ENCODE data around the gene ELOVL3.
"Not testable (repeated sequence)": the region's sequence is repeated elsewhere in the genome, so short reads cannot be mapped to it uniquely, and the experiment has no call there.

ELOVL3 gene

DNA sequence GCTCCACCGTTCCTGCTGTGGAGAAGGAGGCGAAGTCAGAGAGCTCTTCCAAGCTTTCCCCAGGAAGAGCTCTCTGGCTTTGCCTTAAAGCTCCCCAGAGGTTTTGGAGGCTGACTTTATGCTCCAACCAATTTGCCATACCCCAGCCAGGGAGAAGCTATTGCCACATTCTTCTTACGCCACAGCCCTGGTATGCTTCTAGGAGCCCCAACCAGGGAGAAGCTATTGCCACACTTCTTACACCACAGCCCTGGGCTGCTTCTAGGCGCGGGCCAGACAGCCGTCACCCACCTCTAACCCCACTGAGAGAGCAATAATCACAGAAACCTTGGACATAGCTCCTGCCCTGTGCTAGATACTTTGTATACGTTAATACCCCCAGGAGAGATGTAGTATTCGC, 951 bp downstream of the ELOVL3 start:
- no peak for DNase-seq

DNA sequence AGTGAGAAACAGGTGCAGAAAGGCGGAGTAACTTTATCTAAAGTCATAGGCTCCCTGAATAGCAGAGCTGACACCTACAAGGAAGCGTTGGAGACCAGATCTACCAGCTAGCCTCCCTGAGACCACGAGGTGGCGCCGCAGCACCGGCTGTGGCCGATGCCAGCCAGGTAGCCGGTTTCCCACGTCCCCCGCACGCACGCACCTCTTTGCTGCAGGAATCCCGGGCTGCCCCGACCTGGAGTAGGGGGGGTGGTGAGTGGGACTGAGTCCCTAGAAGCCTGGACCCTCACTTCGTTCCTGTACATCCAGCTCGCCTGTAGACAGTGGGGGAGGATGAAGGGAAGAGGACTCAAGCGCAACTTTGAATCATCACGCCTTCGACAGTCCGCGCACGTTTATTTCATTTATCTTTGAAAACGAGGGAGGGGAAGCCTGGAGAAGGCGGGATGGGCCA, 3.7 kb downstream of the ELOVL3 start:
- peak; percentile 80 for DNase-seq

DNA sequence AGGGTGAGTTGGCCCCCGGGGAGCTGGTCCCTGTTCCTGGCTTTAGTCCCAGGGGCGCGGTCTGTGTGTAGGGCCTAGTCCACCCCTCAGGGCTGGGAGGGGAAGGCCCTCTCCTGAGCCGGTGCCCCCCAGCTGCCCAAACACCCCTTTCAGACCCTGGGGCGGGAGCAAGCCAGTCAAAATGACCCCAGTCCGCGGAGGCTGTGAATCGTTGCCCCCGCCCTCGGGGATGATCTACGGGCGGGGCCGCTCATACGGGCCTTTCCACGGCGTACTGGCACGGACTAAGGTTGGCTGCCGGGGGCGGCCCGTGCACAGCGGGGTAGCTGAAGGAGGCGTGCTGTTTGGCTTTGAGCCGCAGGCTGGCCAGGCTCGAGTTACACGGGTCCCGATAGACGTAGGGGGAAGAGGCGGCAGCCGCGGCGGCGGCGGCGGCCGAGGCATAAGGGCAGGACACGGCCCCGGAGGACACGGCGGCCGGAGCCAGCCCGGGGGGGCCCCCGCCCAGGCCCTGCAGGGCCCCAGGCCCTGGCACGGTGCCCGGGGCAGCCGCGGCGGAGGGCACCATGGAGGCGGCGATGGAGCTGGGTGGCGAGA, 4.3 kb downstream of the ELOVL3 start:
- no peak for DNase-seq

DNA sequence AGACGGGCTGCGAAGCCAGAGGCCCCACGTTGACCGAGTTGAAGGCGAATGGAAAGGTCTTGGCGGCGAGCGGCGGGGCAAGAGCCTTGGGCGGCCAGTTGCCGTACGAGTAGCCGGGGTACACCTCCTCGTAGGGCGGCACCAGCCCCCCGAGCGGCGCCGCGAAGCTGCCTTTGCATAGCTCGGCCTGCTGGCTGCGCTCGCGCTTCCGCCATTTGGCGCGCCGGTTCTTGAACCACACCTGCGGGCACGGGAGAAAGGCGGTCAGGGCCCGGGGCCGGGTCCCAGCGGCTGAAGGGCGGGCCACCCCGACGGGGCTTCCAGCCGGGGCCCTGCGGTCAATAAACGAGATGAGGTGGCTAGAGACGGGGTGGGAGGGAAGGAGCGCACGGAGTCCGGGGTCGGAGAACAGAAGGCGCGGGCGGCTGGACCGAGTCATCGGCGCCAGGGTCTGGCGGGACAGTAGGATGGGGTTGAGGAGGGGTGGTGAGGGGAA, 4.8 kb downstream of the ELOVL3 start:
- peak; percentile 16 for DNase-seq

GRCh38 chr10:102231357-102232318, 5.5 kb downstream of the ELOVL3 start:
- peak; percentile 61 for DNase-seq

DNA sequence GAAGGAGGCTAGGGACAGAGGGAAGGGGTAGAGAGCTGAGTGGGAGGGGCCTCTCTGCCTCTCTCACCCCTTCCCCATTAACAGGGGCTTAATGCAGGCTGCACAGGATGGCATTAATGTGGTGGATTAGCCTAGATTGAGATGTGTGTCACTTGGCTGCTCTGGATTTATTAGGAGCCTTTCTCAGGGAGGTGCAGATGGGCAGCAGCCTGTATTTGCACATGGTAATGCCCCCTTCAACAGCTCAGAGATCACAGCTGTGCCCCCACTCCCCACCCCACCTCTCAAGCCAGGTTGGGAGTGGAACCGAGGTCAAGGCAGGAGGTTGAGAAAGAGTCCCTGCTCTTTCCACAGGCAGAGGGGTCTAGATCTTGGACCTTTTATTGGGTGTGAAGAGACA, 7.9 kb downstream of the ELOVL3 start:
- no peak for DNase-seq

GRCh38 chr10:102234888-102235597, 8.9 kb downstream of the ELOVL3 start:
- DNase-seq, result no peak

- no peak for DNase-seq
Observed at GRCh38 chr10:102235598-102235920, 9.5 kb downstream of the ELOVL3 start.

DNA sequence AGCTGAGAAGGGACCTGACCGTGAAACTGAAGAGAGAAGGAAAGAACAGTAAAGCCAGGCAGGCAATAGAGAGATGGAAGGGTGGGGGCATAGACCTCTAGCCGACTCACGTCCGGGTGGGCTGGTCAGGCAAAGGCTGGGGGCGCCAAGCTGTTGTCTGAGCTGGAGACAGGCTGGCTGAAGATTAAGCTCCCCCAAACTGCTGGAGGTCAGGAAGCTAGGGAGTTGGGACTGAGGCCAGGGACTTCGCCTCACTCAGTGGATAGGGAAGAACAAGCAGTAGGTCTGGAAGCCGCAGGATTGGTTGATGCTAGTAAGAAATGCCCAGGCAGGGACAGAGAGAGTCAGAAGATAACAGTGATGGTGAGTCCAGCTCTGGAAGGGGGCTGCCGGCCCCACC, 9.9 kb downstream of the ELOVL3 start:
- no peak for DNase-seq

- DNase-seq, result no peak
Observed at GRCh38 chr10:102237711-102238252, 11.7 kb downstream of the ELOVL3 start.

DNA sequence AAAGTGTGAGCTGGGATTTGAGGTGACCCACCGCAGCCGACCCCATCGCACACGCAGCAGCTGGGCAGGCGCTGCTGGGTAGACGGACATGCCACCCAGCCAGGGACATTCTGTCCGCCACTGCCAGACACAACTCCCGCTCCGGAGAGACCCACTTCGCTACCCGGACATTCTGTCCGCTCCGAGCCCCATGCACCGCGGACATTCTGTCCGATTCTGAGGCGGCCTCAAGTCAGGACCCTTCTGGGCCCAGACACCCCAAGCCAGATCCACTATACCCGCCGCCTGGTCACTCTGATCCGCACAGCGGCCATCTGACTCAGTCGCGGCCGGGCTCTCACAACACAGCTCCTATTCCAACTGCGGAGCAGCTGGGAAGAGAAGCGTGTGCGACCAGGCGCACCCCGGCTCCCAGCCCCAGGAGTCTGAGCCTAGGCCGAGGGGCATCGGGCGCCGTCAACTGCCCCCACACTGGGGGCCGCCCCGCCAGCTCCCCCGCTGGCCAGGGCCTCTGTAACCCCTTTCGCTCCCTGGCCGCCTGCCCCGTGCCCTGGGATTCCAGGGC, 14.4 kb downstream of the ELOVL3 start:
- DNase-seq, result no peak

DNA sequence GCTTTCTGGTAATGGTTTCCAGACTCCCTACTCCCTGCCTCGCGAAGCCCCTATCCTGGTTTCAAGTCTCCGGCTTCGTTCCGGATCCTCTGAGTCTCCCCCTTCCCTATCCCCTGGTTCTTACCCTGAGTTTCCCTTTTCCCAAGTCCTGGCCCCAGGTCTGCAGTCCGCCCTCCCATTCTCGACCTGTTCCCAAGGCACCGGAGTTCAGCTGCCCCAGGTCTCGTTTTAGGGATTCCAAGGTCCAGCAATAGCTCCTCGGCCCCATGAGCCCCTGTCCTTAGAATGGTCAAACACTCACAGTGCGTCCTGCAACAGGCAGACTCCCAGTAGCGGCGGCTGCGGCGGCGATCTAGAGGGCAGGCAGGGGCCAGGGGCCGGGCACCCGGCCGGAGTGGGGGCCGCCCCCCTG, 14.9 kb downstream of the ELOVL3 start:
- no peak for DNase-seq

DNA sequence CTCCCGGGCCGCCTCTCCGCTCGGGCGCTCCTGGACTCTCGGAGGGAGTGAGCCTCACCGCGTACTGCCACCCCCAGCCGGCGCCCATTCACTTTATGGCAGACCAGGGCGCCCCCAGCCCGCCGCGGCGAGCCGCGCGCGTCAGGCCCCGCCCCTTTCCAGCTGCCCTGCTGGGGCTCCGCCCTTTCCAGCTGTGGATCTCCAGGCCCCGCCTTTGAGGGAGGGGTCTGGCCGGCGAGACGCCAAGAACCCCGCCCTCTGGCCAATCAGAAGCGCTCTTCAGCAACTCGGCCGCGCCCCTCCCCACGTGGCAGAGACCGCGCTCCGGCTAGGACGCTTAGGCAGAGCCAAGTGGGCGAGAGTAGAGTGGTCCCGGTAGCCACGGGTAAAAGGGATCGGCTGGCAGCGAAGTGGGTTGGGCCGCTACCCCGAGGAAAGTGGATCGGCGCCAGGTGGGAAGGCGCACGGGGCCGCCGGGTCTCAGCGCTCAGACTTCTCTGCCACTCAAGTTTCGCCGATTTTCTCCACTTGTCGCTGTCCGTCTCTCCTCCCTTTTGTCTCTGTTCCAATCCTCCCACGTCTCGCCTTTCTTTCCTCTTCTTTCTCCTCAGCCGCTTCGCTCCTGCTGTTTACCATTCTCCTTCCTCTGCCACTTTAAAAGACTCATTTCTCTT, 15.5 kb downstream of the ELOVL3 start, which contains the start of gene PITX3:
Gene PITX3, minus strand, starts transcription at position 69 of the 674 bp plus-strand sequence. CDS start 9,432 bp downstream, outside the sequence.
- peak; percentile 80 for DNase-seq

DNA sequence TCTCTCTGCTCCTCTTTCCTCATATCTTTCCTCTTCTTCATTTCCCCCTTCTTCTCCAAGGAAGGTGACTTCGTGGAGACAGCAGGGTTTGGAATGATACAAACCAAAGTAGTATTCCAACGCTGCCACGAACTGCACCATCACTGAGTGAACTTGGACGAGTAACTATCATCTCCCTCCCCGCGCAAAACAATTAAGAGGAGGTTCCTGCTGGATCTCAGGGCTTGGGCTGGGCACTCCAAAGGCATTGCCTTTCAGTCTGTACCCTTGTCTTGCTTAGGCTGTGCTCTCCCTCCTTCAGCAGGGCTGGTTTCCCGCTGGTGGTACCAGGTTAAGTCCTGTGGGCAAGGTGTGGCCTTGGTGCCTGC, 16.0 kb downstream of the ELOVL3 start:
- no peak for DNase-seq

- no peak for DNase-seq
Observed at GRCh38 chr10:102243309-102243708, 17.2 kb downstream of the ELOVL3 start.

DNA sequence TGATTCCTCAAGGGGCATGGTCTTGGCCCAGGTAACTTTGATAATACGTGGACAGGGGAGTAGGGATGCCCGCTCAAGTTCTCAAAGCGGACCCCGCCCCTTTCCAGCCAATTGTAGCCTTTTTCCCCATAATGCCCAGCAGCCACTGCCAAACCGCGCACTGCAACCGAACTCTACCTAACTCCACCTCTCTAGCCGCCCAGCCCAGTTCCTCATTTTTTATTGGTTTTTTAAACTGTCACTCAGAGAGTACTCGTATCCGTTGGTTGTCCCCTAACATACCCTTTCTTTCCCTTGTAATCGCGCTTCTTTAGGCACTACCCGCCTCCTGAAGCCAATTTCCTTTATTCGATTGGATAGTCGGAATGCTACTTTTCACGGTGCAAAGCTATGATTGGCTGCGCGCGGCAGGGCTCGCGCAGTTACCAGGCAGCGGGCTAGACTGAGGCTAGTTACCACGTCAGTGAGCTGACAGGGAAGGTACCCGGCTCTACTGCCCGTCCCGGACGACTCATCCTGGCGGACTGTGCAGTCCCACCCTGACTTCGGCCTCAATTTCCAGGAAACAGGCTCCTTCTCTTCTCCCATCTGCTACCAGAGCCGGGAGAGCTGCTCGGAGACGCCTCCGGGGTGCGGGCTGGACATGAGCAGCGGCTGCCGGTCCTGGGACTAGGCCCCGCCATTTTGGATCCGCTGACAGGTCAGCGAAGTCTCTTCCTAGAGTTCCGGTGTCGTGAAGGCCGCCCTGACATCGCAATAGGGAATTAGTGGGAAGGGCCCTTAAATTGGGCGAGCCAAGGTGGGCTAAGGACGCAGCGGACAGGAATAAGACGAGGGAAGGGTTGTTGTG, 19.2 kb downstream of the ELOVL3 start, which contains the start of gene GBF1:
Gene GBF1, plus strand, starts transcription at position 451 of the 850 bp plus-strand sequence. CDS start 13,407 bp downstream, outside the sequence.
- DNase-seq, result peak; percentile 72

- no peak for DNase-seq
Observed at GRCh38 chr10:102245932-102246251, 19.8 kb downstream of the ELOVL3 start.

GRCh38 chr10:102246261-102246660, 20.2 kb downstream of the ELOVL3 start:
- no peak for DNase-seq

- no peak for DNase-seq
Observed at GRCh38 chr10:102247734-102248133, 21.6 kb downstream of the ELOVL3 start.

DNA sequence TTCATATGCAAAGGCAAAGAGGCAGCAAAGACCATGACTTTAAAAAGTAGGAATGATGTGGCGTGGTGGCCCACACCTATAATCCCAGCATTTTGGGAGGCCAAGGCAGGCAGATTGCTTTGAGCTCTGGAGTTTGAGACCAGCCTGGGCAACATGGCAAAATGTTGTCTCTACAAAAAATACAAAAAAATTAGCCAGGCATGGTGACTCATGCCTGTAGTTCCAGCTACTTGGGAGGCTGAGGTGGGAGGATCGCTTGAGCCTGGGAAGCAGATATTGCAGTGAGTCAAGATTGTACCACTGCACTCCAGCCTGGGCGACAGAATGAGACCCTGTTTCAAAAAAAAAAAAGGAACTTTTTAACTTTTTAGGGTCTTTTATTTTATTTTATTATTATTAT, 26.4 kb downstream of the ELOVL3 start:
- not testable (repeated sequence) for DNase-seq

DNA sequence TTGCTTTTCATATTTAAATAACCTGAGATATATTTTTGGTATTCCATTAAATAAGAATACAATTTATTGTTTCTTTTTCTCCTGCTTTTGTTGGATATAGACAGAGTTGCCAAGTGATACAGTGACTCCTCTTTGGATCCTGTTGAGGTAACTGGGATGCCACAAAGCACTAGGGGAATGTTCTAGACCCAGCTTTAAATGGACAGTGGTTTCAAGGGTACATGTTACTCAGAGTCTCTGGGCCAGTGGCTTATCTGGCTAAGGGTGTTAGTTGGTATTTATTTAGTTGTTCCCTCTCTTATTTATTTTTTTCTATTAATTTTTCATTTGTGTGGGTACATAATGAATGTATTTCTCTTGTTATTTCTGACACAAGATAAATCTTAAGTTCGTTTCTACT, 28.3 kb downstream of the ELOVL3 start:
- DNase-seq, result no peak

All from activated T-cell treated with anti-CD3 and anti-CD28 coated beads for 4 hours (primary cell).